HCT116 (cell line): Measurements from ENCODE around the gene PRKACA. TPM values are rescaled to one million over a fixed set of nuclear protein-coding genes. Genes with fewer than 3 reads are reported as not detected.
A peak's percentile ranks its signal among the peaks of the same experiment; 100 is the strongest.

ENCODE experiments used
- ATAC-seq: fragments of 200-7000 bp; cut with Tn5 transposase; 2 replicates; pipeline ENCODE4 v1.9.1; 2020; ENCODE audit warnings: mild to moderate bottlenecking, moderate library complexity
- BruUV-seq: library from RNA; stranded (reverse); fragments of 400-500 nt; replicated peaks from 2 replicates; lab custom pipeline; 2021; lab: Mats Ljungman, UMichigan
- CTCF ChIA-PET: fragments of 300-600 bp; sonication (Branson Sonifier 250); formaldehyde crosslinking; loops from one replicate; lab custom pipeline; 2021; ENCODE audit warnings: antibody characterized with exemption; lab: Charles Lee
- POLR2A ChIA-PET: fragments of 300-600, 350-600 bp; sonication (Branson Sonifier 250); formaldehyde crosslinking; loops from one replicate; lab custom pipeline; 2021; ENCODE audit warnings: antibody characterized with exemption; lab: Charles Lee
- RAD21 ChIA-PET, 2 experiments: fragments of 300-600 bp; sonication (Branson Sonifier 250); formaldehyde crosslinking; loops; one replicate each; lab custom pipeline; 2023; ENCODE audit warnings: low total read pairs in 2 of 2; ENCODE audit not compliant: uncharacterized antibody in 2 of 2, unreplicated experiment in 2 of 2, low non-redundant PET in 1 of 2; lab: Charles Lee
- DNase-seq: peaks from one replicate; pipeline ENCODE4 v3.0.0-alpha.2; 2010; ENCODE audit warnings: low read depth, low spot score
- H2AFZ ChIP-seq: fragments of 200-600 bp; shearing (Covaris generic), sonication (generic); 2 replicates; pipeline ENCODE4 v1.6.1; 2017; ENCODE audit warnings: low read depth, mixed run types, mixed read lengths, antibody characterized with exemption, low read length; ENCODE audit not compliant: poor library complexity, severe bottlenecking
- H3K27ac ChIP-seq: 2 replicates; pipeline ENCODE4 v1.5.1; 2012; ENCODE audit warnings: low read depth, low read length
- H3K27me3 ChIP-seq: fragments of 200-600 bp; sonication (generic); 2 replicates; pipeline ENCODE4 v1.6.1; 2016; ENCODE audit warnings: mixed run types, low read length, mixed read lengths; ENCODE audit not compliant: insufficient read depth
- H3K36me3 ChIP-seq, 2 experiments: fragments of 200-500 bp in 1 of 2; fragments of 200-600 bp in 1 of 2; sonication (Bioruptor generic) in 1 of 2; sonication (generic) in 1 of 2; 2 replicates each; pipeline versions ENCODE4 v1.5.1 to v1.6.1; 2014 to 2016; ENCODE audit warnings: low read length in 2 of 2, inconsistent platforms in 1 of 2, mixed read lengths in 1 of 2, mixed run types in 1 of 2; ENCODE audit not compliant: insufficient read depth in 2 of 2, control insufficient read depth in 1 of 2
- H3K4me1 ChIP-seq, 2 experiments: fragments of 200-600 bp in 1 of 2; sonication (generic) in 1 of 2; 2 replicates each; pipeline versions ENCODE4 v1.5.1 to v1.6.1; 2012 to 2017; ENCODE audit warnings: low read length in 2 of 2, inconsistent platforms in 1 of 2, mild to moderate bottlenecking in 1 of 2, mixed read lengths in 1 of 2, mixed run types in 1 of 2, moderate library complexity in 1 of 2; ENCODE audit not compliant: insufficient read depth in 2 of 2, control insufficient read depth in 1 of 2
- H3K4me2 ChIP-seq: fragments of 200-600 bp; sonication (generic); 2 replicates; pipeline ENCODE4 v1.6.1; 2017; ENCODE audit warnings: mixed run types, low read length, mixed read lengths
- H3K4me3 ChIP-seq, 2 experiments: fragments of 200-600 bp in 1 of 2; sonication (generic) in 1 of 2; replicated peaks in 1 of 2; 2 replicates each; pipeline ENCODE4 v1.5.1; 2011 to 2016; ENCODE audit warnings: low read length in 2 of 2, control low read depth in 1 of 2, low read depth in 1 of 2, mild to moderate bottlenecking in 1 of 2, mixed read lengths in 1 of 2, mixed run types in 1 of 2
- H3K79me2 ChIP-seq: fragments of 200-600 bp; sonication (generic); 2 replicates; pipeline ENCODE4 v1.6.1; 2017; ENCODE audit warnings: mild to moderate bottlenecking, mixed run types, low read length, moderate library complexity, mixed read lengths; ENCODE audit not compliant: insufficient read depth
- H3K9ac ChIP-seq: fragments of 200-600 bp; sonication (generic); 2 replicates; pipeline ENCODE4 v1.6.1; 2016; ENCODE audit warnings: low read length, mixed read lengths
- H3K9me2 ChIP-seq: fragments of 200-600 bp; sonication (generic), shearing (Covaris generic); 2 replicates; pipeline ENCODE4 v1.6.1; 2017; ENCODE audit warnings: mixed run types, mild to moderate bottlenecking, moderate library complexity; ENCODE audit not compliant: insufficient read depth
- H3K9me3 ChIP-seq, 2 experiments: fragments of 200-500 bp in 1 of 2; fragments of 200-600 bp in 1 of 2; sonication (Bioruptor generic) in 1 of 2; sonication (generic) in 1 of 2; 2 replicates each; pipeline ENCODE4 v1.6.1; 2014 to 2017; ENCODE audit warnings: low read length in 2 of 2, mixed read lengths in 2 of 2, inconsistent platforms in 1 of 2, low read depth in 1 of 2, mild to moderate bottlenecking in 1 of 2, mixed run types in 1 of 2, moderate library complexity in 1 of 2; ENCODE audit not compliant: control insufficient read depth in 1 of 2, insufficient read depth in 1 of 2
- H4K20me1 ChIP-seq: fragments of 200-600 bp; sonication (generic), shearing (Covaris generic); 2 replicates; pipeline ENCODE4 v1.6.1; 2017; ENCODE audit warnings: mixed run types, mild to moderate bottlenecking, moderate library complexity; ENCODE audit not compliant: insufficient read depth
- ELF1 ChIP-seq: IDR thresholded peaks from 2 replicates; pipeline ENCODE4 v1.6.1; 2012; ENCODE audit warnings: low read depth, borderline replicate concordance
- EZH2 ChIP-seq: fragments of 200-600 bp; sonication (generic); IDR thresholded peaks from 2 replicates; pipeline ENCODE4 v1.6.1; 2017; ENCODE audit warnings: antibody characterized with exemption, mixed run types
- YY1 ChIP-seq: IDR thresholded peaks from 2 replicates; pipeline ENCODE4 v1.6.1; 2011; ENCODE audit warnings: low read length, low read depth, moderate library complexity, mild to moderate bottlenecking; ENCODE audit not compliant: insufficient replicate concordance; ENCODE audit errors: extremely low read depth
- ZFX ChIP-seq: fragments of 450-650 bp; IDR thresholded peaks from 2 replicates; pipeline ENCODE4 v1.6.1; 2017
- intact Hi-C: fragments of 100-400 bp; cut with micrococcal nuclease; formaldehyde crosslinking; loops from 2 replicates; pipeline ENCODE4 v1.10.0; 2022
- total RNA-seq: library from RNA; stranded (reverse); gene quantifications from one replicate; pipeline ENCODE4 v1.2.1, GENCODE V29; 2021; ENCODE audit not compliant: unreplicated experiment
- TF ChIP-seq, protein P1 (sequence below), 3 experiments: fragments of 200-600 bp in 1 of 3; sonication (generic) in 1 of 3; IDR thresholded peaks in 2 of 3; conservative IDR thresholded peaks in 1 of 3; 2 replicates each; pipeline ENCODE4 v1.5.1; 2012 to 2017; ENCODE audit warnings: low read depth in 2 of 3, low read length in 2 of 3, antibody characterized with exemption in 1 of 3, borderline replicate concordance in 1 of 3, control low read depth in 1 of 3, mild to moderate bottlenecking in 1 of 3, mixed read lengths in 1 of 3, mixed run types in 1 of 3, moderate library complexity in 1 of 3; ENCODE audit not compliant: insufficient read depth in 1 of 3

Gene PRKACA
- total RNA-seq, 1 experiment from 2014 or later, result 95.7 TPM

DNA sequence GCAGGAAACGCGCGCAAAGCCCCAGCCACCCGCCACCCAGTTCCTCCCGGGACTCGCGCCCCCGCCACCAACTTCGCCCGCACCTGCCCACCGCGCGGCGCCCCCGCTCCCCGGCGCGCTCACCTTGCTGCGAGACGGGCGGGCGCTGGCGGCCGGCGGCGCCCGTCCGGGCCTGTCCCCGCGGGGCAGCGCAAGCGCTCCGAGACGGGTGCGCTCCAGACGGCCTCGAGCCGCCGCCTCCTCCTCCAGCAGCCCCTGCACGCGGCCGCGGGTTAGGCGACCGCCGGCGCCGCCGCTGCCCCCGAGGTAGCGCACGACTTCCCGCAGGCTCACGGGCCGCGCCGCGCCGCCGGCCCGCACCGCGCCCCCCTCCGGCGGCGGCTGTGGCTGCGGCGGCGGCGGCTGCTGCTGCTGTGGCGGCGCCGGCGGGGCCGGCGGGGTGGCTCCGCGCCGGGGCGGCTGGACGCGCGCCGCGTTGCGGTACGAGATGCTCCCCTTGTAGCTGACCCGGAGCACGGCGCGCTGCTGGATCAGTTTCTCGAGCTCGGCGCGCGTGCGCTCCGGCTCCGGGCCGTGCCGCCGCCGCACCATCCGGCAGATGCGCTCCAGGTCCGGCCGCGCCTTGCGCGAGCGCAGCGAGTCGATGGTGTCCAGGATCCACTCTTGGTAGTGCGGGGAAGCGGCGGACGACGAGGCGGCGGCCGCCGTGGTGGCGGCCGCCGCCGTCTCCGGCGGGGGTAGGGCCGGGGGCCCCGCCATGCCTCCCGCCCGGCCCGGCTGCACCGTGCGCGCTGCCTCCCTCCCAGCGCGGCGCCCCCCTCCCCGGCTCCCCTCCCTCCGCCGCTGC, 27.7 kb downstream of the PRKACA start:
- no peaks in the 10 kb centered on the region for H3K79me2 ChIP-seq
- ATAC-seq, result peak; percentile 18
- peak overlapping the region; percentile 53; the same call in 1 of the 2 replicates for H3K9ac ChIP-seq
- peak overlapping the region; percentile 82 for H3K4me2 ChIP-seq
- peak overlapping the region; percentile 45 to 58 for H3K4me3 ChIP-seq
- H3K27ac ChIP-seq, result peak overlapping the region; percentile 78
- RAD21 ChIA-PET, result no interaction called here
- peaks cover 12 to 19% of the 10 kb centered on the region in 2 experiments for H3K4me1 ChIP-seq
- intact Hi-C loops, result no loop called here
- peak; percentile 19; the same call in 1 of the 2 replicates for TF ChIP-seq ZFX
- no peak for TF ChIP-seq ELF1
- no peak for TF ChIP-seq EZH2
- TF ChIP-seq, all 23 proteins: peak for 1
- Histone ChIP-seq H3K27me3 (no peaks in the 10 kb centered on the region), H3K36me3 (peaks cover 0 to 3% of the 10 kb centered on the region in 2 experiments; a peak in 1 of 4 replicates), H2AFZ (no peak overlapping the region), H3K9me2 (no peaks in the 10 kb centered on the region), H4K20me1 (no peaks in the 10 kb centered on the region), H3K9me3 (peaks cover 3 to 7% of the 10 kb centered on the region in 2 experiments; a peak in 1 of 4 replicates)
- BruUV-seq, result no TSS peak
- no peak for DNase-seq
- POLR2A ChIA-PET, result interaction anchor here (1.8 kb wide), 1 partner anchor 9 kb away, joined by 4 read pairs; no protein-coding TSS in a partner anchor
- CTCF ChIA-PET, result interaction anchor here (1.4 kb wide), 1 partner anchor 18 kb away, joined by 3 read pairs; the partner anchor contains the start of gene MISP3

GRCh38 chr19:14089412-14089661, 28.2 kb downstream of the PRKACA start:
- no peak overlapping the region for H2AFZ ChIP-seq
- peak overlapping the region; percentile 78 for H3K27ac ChIP-seq
- H3K9me2 ChIP-seq, result no peaks in the 10 kb centered on the region
- BruUV-seq, result no TSS peak
- DNase-seq, result no peak
- H3K9me3 ChIP-seq, result peaks cover 3 to 7% of the 10 kb centered on the region in 2 experiments; a peak in 1 of 4 replicates
- H3K4me1 ChIP-seq, result peaks cover 12 to 19% of the 10 kb centered on the region in 2 experiments
- RAD21 ChIA-PET, result no interaction called here
- peak overlapping the region; percentile 82 for H3K4me2 ChIP-seq
- H4K20me1 ChIP-seq, result no peaks in the 10 kb centered on the region
- TF ChIP-seq YY1, result no peak
- TF ChIP-seq, protein P1, sequence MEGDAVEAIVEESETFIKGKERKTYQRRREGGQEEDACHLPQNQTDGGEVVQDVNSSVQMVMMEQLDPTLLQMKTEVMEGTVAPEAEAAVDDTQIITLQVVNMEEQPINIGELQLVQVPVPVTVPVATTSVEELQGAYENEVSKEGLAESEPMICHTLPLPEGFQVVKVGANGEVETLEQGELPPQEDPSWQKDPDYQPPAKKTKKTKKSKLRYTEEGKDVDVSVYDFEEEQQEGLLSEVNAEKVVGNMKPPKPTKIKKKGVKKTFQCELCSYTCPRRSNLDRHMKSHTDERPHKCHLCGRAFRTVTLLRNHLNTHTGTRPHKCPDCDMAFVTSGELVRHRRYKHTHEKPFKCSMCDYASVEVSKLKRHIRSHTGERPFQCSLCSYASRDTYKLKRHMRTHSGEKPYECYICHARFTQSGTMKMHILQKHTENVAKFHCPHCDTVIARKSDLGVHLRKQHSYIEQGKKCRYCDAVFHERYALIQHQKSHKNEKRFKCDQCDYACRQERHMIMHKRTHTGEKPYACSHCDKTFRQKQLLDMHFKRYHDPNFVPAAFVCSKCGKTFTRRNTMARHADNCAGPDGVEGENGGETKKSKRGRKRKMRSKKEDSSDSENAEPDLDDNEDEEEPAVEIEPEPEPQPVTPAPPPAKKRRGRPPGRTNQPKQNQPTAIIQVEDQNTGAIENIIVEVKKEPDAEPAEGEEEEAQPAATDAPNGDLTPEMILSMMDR (IDR thresholded peaks at IDR 0.05 in 2 of 3, conservative IDR thresholded peaks at IDR 0.05 in 1 of 3; ENCODE audit: borderline replicate concordance in 1 of 3, insufficient read depth in 1 of 3, low read depth in 2 of 3, low read length in 2 of 3), result peak in 2 of 3 experiments; percentile 7 to 19; a peak in 2 of 6 replicates
- CTCF ChIA-PET, result interaction anchor here (1.4 kb wide), 1 partner anchor 17 kb away, joined by 3 read pairs; the partner anchor contains the start of gene MISP3
- POLR2A ChIA-PET, result interaction anchor here (1.8 kb wide), 1 partner anchor 8 kb away, joined by 4 read pairs; no protein-coding TSS in a partner anchor
- H3K9ac ChIP-seq, result peak overlapping the region; percentile 53; the same call in 1 of the 2 replicates
- peak overlapping the region; percentile 45 to 58 for H3K4me3 ChIP-seq
- no peak for ATAC-seq
- H3K36me3 ChIP-seq, result peaks cover 0 to 3% of the 10 kb centered on the region in 2 experiments; a peak in 1 of 4 replicates
- no peaks in the 10 kb centered on the region for H3K79me2 ChIP-seq
- H3K27me3 ChIP-seq, result no peaks in the 10 kb centered on the region
- intact Hi-C loops, result no loop called here
